AG09309 (cell line): Measurements from ENCODE around the gene AVPR1A.

ENCODE experiments used
- DNase-seq: peaks from one replicate; pipeline ENCODE4 v3.0.0-alpha.2; 2010; ENCODE audit warnings: low read depth
- H3K4me3 ChIP-seq: 2 replicates; pipeline ENCODE4 v1.5.1; 2011; ENCODE audit warnings: mild to moderate bottlenecking, low read depth, low read length, moderate library complexity; ENCODE audit not compliant: control insufficient read depth
- CTCF ChIP-seq: IDR thresholded peaks from 2 replicates; pipeline ENCODE4 v1.5.1; 2011; ENCODE audit warnings: mild to moderate bottlenecking, low read depth, low read length, inconsistent platforms; ENCODE audit not compliant: insufficient read depth, control insufficient read depth; ENCODE audit errors: missing control alignments

AVPR1A gene

DNA sequence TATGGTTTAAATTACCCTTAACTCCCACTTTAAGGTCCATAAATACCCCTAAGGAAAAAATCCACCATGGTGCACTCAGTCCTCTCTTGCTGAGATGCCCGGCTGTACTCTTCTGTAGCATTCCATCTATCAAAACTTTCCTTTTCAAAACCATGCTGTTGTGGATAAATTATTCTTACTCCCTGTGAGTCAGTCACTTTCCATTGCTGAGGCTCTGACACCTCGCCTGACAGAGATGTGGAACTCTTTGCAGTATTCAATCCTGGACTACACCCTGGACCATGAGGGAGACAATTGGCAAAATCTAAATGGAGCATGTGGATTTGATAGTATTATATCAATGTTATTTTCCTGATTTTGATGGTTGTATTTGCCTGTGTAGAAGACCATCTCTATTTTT, 49.1 kb downstream of the AVPR1A start:
- no peak for TF ChIP-seq CTCF
- H3K4me3 ChIP-seq = no peak overlapping the region
- DNase-seq = no peak

GRCh38 chr12:63098851-63099250, 52.1 kb downstream of the AVPR1A start:
- peak; percentile 18 for TF ChIP-seq CTCF
- no peak for DNase-seq
- no peak overlapping the region for H3K4me3 ChIP-seq

- no peak for DNase-seq
- no peak overlapping the region for H3K4me3 ChIP-seq
- no peak for TF ChIP-seq CTCF
These were observed 55.5 kb downstream of the AVPR1A start for GRCh38 chr12:63095369-63095980.

DNA sequence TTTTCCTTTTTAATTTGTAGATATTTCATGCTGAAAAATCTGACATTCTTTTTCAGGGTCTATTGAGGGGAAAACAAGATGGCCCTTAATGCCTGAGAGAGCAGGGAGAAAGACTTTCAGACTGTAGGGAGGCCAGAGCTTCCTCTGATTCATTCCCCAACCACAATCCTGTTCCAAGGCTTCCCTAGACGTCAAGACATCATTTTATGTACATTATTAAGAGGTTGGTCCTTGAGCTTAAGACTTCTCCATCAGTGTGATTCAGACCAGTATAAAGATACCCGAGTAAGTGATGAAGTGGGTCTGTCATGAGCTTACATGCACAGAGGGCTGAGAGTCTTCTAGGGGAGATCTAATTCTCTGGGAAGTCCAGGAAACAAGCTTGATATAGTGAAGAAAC, 57.3 kb downstream of the AVPR1A start:
- TF ChIP-seq CTCF = no peak
- no peak for DNase-seq
- H3K4me3 ChIP-seq = no peak overlapping the region

DNA sequence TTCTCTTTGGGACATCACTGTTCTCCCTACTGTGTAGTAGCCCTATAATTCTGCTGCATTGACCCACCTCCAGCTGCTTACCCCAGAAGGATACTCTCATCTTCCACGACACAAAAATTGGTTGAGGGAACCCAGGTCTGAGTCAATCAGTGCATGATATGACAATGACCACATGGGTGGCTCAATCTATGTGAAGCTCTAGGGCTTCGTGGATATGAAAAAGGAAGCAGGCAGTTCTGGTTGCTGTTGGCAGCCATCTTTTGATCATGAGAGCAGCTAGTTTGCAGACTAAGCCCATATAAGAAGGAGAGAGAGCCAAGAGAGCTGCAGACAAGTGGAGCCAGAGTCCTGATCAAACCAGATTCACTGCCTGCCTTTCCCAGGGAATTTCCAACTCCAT, 57.9 kb downstream of the AVPR1A start:
- H3K4me3 ChIP-seq = no peak overlapping the region
- no peak for TF ChIP-seq CTCF
- DNase-seq = no peak
